GM12874 (cell line): ENCODE data around the gene CHD9.

Experiments
- CTCF ChIP-seq: IDR thresholded peaks from 2 replicates; pipeline ENCODE4 v1.5.1; 2011; ENCODE audit warnings: low read depth, mild to moderate bottlenecking, control low read depth, low read length, moderate library complexity; ENCODE audit not compliant: insufficient read depth

The CHD9 gene

DNA sequence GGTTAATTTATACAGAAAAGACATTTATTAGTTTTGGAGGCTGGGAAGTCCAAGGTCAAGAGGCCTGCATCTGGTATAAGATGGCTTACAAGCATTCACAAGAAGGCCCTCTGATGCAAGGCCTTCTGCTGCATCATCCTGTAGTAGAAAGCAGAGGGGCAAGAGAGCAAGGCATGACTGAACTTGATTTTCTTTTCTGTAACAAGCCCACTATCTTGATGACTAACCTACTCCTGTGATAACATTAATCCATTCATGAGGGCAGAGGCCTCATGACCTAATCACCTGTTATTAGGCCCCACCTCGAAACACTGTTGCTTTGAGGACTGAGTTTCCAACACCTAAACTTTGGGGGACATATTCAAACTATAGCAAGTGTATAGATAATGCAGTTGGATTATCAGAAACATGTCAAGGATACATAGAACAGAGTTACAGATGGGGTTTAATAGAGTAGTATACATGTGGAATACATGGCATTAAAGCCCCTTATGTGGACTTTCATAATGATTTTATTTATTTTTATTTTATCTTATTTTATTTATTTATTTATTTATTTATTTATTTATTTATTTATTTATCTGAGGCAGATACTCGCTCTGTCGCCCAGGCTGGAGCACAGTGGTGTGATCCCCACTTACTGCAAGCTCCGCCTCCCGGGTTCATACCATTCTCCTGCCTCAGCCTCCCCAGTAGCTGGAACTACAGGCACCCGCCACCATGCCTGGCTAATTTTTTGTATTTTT, 88.2 kb downstream of the CHD9 start:
- TF ChIP-seq CTCF, result no peak

DNA sequence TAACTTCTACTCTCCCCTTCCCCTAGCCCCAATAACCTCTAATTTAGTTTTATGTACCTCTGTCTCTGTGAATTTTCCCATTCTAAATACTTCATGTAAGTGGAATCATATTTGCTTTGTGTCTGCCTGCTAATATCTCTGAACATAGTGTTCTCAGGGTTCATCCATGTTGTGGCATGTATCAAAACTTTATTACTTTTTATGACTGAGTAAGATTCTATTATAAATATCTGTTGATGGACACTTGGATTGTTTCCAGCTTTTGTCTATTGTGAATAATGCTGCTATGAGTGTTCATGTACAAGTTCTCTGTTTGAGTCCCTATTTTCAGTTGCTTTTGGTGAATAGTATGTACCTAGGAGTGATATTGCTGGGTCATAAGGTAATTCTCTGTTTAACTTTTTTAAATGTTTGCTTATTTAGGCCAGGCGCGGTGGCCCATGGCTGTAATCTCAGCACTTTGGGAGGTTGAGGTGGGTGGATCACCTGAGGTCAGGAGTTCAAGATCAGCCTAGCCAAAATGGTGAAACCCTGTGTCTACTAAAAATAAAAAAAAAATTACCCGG, 92.8 kb downstream of the CHD9 start:
- no peak for TF ChIP-seq CTCF

DNA sequence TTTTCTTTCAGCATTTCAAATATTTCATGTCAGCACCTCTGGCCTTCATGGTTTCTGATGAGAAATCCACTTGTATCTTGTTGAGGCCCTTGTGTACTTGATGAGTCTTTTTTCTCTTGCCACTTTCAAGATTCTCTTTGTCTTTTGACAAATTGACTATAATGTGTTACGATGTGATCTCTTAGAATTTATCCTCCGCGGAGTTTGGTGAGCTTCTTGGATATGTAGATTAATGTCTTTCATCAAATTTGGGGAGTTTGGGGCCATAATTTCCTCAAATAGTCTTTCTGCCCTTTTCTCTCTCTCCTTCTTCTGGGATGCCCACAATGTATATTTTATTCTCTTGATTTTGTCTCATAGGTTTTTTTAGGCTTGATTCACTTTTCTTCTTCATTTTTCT, 96.0 kb downstream of the CHD9 start:
- TF ChIP-seq CTCF, result no peak

DNA sequence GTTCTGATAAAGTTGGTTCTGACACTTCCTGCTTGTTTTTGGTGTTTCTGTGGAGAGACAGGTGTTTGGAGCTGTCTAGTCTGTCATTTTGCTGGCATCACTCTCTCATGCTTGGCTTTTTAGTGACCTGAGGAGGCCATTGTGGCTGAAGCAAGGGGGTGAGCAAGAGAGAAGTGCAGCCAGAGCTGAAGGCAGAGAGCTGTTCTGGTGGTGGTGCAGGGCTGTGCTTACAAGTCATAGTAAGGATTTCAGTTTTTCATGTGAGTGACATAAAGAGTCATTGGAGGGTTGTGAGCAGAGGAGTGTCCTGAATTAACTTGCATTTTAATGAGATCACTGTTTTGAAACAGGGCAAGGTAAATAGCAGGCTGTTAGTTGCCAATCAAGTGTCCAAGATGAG, 97.5 kb downstream of the CHD9 start:
- TF ChIP-seq CTCF, result no peak

GRCh38 chr16:53153130-53153529, 98.3 kb downstream of the CHD9 start:
- TF ChIP-seq CTCF, result no peak

- TF ChIP-seq CTCF, result no peak
Measured at GRCh38 chr16:53154513-53154912, 99.7 kb downstream of the CHD9 start.

- TF ChIP-seq CTCF, result no peak
Measured at GRCh38 chr16:53156516-53156915, 101.7 kb downstream of the CHD9 start.
